Epithelial cell of prostate (primary cell): ENCODE data around the gene APOO.
A peak's percentile ranks its signal among the peaks of the same experiment; 100 is the strongest.
"Not testable (repeated sequence)": the region's sequence is repeated elsewhere in the genome, so short reads cannot be mapped to it uniquely, and the experiment has no call there.

ENCODE experiments used
- DNase-seq: peaks from one replicate; pipeline ENCODE4 v3.0.0-alpha.2; 2011; ENCODE audit warnings: low read depth, low spot score
- H3K27ac ChIP-seq: fragments of 450-650 bp; 2 replicates; pipeline ENCODE4 v1.5.1; 2017; ENCODE audit warnings: mild to moderate bottlenecking

The APOO gene

GRCh38 chrX:23864742-23865326 is 42.9 kb downstream of the APOO start:
- H3K27ac ChIP-seq, result no peak overlapping the region
- DNase-seq, result no peak

GRCh38 chrX:23861952-23862351 is 45.8 kb downstream of the APOO start:
- not testable (repeated sequence) for H3K27ac ChIP-seq, DNase-seq

- no peak overlapping the region for H3K27ac ChIP-seq
- DNase-seq, result no peak
These were observed 46.4 kb downstream of the APOO start for GRCh38 chrX:23861215-23861896.

- DNase-seq, H3K27ac ChIP-seq: not testable (repeated sequence)
These were observed 48.5 kb downstream of the APOO start for GRCh38 chrX:23859238-23859637.

GRCh38 chrX:23857935-23858334 is 49.8 kb downstream of the APOO start:
- DNase-seq, result no peak
- H3K27ac ChIP-seq, result no peak overlapping the region

- H3K27ac ChIP-seq, result no peak overlapping the region
- DNase-seq, result no peak
These were observed 50.4 kb downstream of the APOO start for GRCh38 chrX:23857363-23857762.

GRCh38 chrX:23855569-23855968 is 52.2 kb downstream of the APOO start:
- H3K27ac ChIP-seq, result no peak overlapping the region

GRCh38 chrX:23854945-23855344 is 52.8 kb downstream of the APOO start:
- H3K27ac ChIP-seq, result no peak overlapping the region
- no peak for DNase-seq

More at GRCh38 chrX:23855569-23855968, 52.2 kb downstream of the APOO start:
- DNase-seq, result no peak

- DNase-seq, result no peak
- H3K27ac ChIP-seq, result no peak overlapping the region
These were observed 53.6 kb downstream of the APOO start for GRCh38 chrX:23854122-23854521.

GRCh38 chrX:23851544-23851943 is 56.2 kb downstream of the APOO start:
- DNase-seq, result no peak
- no peak overlapping the region for H3K27ac ChIP-seq

- no peak for DNase-seq
- no peak overlapping the region for H3K27ac ChIP-seq
These were observed 58.5 kb downstream of the APOO start for GRCh38 chrX:23849241-23849640.

GRCh38 chrX:23845351-23845817 is 62.4 kb downstream of the APOO start:
- no peak for DNase-seq
- peak overlapping the region; percentile 64 for H3K27ac ChIP-seq

GRCh38 chrX:23844502-23845138 is 63.1 kb downstream of the APOO start:
- DNase-seq, result no peak
- H3K27ac ChIP-seq, result peak overlapping the region; percentile 64

- H3K27ac ChIP-seq, result no peak overlapping the region
- no peak for DNase-seq
These were observed 65.8 kb downstream of the APOO start for GRCh38 chrX:23841847-23842522.

GRCh38 chrX:23840674-23841073 is 67.1 kb downstream of the APOO start:
- no peak for DNase-seq

GRCh38 chrX:23838953-23839352 is 68.8 kb downstream of the APOO start:
- no peak overlapping the region for H3K27ac ChIP-seq
- no peak for DNase-seq

More at GRCh38 chrX:23840674-23841073, 67.1 kb downstream of the APOO start:
- H3K27ac ChIP-seq, result no peak overlapping the region

- H3K27ac ChIP-seq, result no peak overlapping the region
- DNase-seq, result no peak
These were observed 75.0 kb downstream of the APOO start for GRCh38 chrX:23832721-23833120.

GRCh38 chrX:23828881-23829280 is 78.9 kb downstream of the APOO start:
- DNase-seq, result no peak
- H3K27ac ChIP-seq, result no peak overlapping the region

GRCh38 chrX:23826653-23827052 is 81.1 kb downstream of the APOO start:
- no peak overlapping the region for H3K27ac ChIP-seq
- no peak for DNase-seq

GRCh38 chrX:23826216-23826615 is 81.5 kb downstream of the APOO start:
- H3K27ac ChIP-seq, result no peak overlapping the region
- DNase-seq, result no peak

GRCh38 chrX:23825675-23826074 is 82.1 kb downstream of the APOO start:
- DNase-seq, result no peak
- H3K27ac ChIP-seq, result no peak overlapping the region
